ENCODE data around the gene COL23A1. TPM values are rescaled to one million over a fixed set of nuclear protein-coding genes. Genes with fewer than 3 reads are reported as not detected.

The COL23A1 gene
- total RNA-seq, 1 experiment from 2014 or later: not detected

- no peak for ATAC-seq
- intact Hi-C loops (cut with micrococcal nuclease): no loop called here
- no TSS peak for BruUV-seq (replicated peaks)
- peaks cover under 1% of the 10 kb centered on the region; the same call in 1 of the 2 replicates for H3K27me3 ChIP-seq (ENCODE audit: low read length)
- H3K27ac ChIP-seq (ENCODE audit: low read length): no peak overlapping the region
- no peaks in the 10 kb centered on the region for H3K9me2 ChIP-seq (replicated peaks; ENCODE audit: low read length)
- no peaks in the 10 kb centered on the region for H3F3A ChIP-seq (ENCODE audit: low read length, unreplicated experiment)
- ChIA-PET CTCF (no interaction called here), POLR2A (ENCODE audit: unreplicated experiment) (no interaction called here)
- H3K4me1 ChIP-seq (ENCODE audit: insufficient read depth, low read length): no peaks in the 10 kb centered on the region
- no peaks in the 10 kb centered on the region for H4K20me1 ChIP-seq (ENCODE audit: low read length)
- H3K79me2 ChIP-seq (ENCODE audit: low read length): no peaks in the 10 kb centered on the region
- H3K9me3 ChIP-seq (ENCODE audit: low read length): no peaks in the 10 kb centered on the region
- H3K4me3 ChIP-seq (ENCODE audit: low read length): no peak overlapping the region
- no peak overlapping the region for H2AFZ ChIP-seq (ENCODE audit: low read length)
- TF ChIP-seq CTCF (conservative IDR thresholded peaks at IDR 0.05; ENCODE audit: low read depth, low read length) (no peak), EZH2phosphoT487 (IDR thresholded peaks at IDR 0.05; ENCODE audit: borderline replicate concordance, low read length) (no peak)
- no peak overlapping the region for H3K9ac ChIP-seq (ENCODE audit: low read length)
- DNase-seq: no peak
- no peak overlapping the region for H3K4me2 ChIP-seq (ENCODE audit: low read length)
- H3K36me3 ChIP-seq (ENCODE audit: low read depth, low read length): no peaks in the 10 kb centered on the region
Measured at GRCh38 chr5:178522361-178522760, 67.8 kb downstream of the COL23A1 start.

GRCh38 chr5:178520851-178521250 is 69.3 kb downstream of the COL23A1 start:
- Histone ChIP-seq H3K27ac (ENCODE audit: low read length) (no peak overlapping the region), H4K20me1 (ENCODE audit: low read length) (no peaks in the 10 kb centered on the region), H3K4me3 (ENCODE audit: low read length) (no peak overlapping the region), H3K9me2 (replicated peaks; ENCODE audit: low read length) (no peaks in the 10 kb centered on the region), H3F3A (ENCODE audit: low read length, unreplicated experiment) (no peaks in the 10 kb centered on the region), H3K79me2 (ENCODE audit: low read length) (no peaks in the 10 kb centered on the region), H3K9me3 (ENCODE audit: low read length) (no peaks in the 10 kb centered on the region), H3K27me3 (ENCODE audit: low read length) (peaks cover 16% of the 10 kb centered on the region), H2AFZ (ENCODE audit: low read length) (no peak overlapping the region), H3K4me1 (ENCODE audit: insufficient read depth, low read length) (no peaks in the 10 kb centered on the region), H3K9ac (ENCODE audit: low read length) (no peak overlapping the region), H3K36me3 (ENCODE audit: low read depth, low read length) (no peaks in the 10 kb centered on the region), H3K4me2 (ENCODE audit: low read length) (no peak overlapping the region)
- POLR2A ChIA-PET (ENCODE audit: unreplicated experiment): no interaction called here
- no TSS peak for BruUV-seq (replicated peaks)
- intact Hi-C loops (cut with micrococcal nuclease): no loop called here
- CTCF ChIA-PET: no interaction called here
- DNase-seq (no peak), ATAC-seq (no peak)
- TF ChIP-seq EZH2 (IDR thresholded peaks at IDR 0.05; ENCODE audit: low read length, unreplicated experiment) (no peak), CTCF (conservative IDR thresholded peaks at IDR 0.05; ENCODE audit: low read depth, low read length) (no peak), EZH2phosphoT487 (IDR thresholded peaks at IDR 0.05; ENCODE audit: borderline replicate concordance, low read length) (no peak)

- Histone ChIP-seq H4K20me1 (ENCODE audit: low read length) (no peaks in the 10 kb centered on the region), H3K4me2 (ENCODE audit: low read length) (no peak overlapping the region), H3K9me2 (replicated peaks; ENCODE audit: low read length) (no peaks in the 10 kb centered on the region), H3K9ac (ENCODE audit: low read length) (no peak overlapping the region), H3K4me3 (ENCODE audit: low read length) (no peak overlapping the region), H3K79me2 (ENCODE audit: low read length) (no peaks in the 10 kb centered on the region), H3K36me3 (ENCODE audit: low read depth, low read length) (no peaks in the 10 kb centered on the region), H3K4me1 (ENCODE audit: insufficient read depth, low read length) (no peaks in the 10 kb centered on the region), H3K9me3 (ENCODE audit: low read length) (no peaks in the 10 kb centered on the region), H3F3A (ENCODE audit: low read length, unreplicated experiment) (no peaks in the 10 kb centered on the region), H2AFZ (ENCODE audit: low read length) (no peak overlapping the region), H3K27me3 (ENCODE audit: low read length) (peaks cover 26% of the 10 kb centered on the region), H3K27ac (ENCODE audit: low read length) (no peak overlapping the region)
- no TSS peak for BruUV-seq (replicated peaks)
- ChIA-PET CTCF (no interaction called here), POLR2A (ENCODE audit: unreplicated experiment) (no interaction called here)
- DNase-seq (no peak), ATAC-seq (no peak)
- intact Hi-C loops (cut with micrococcal nuclease): no loop called here
- no peak for TF ChIP-seq EZH2 (IDR thresholded peaks at IDR 0.05; ENCODE audit: low read length, unreplicated experiment)
- TF ChIP-seq EZH2phosphoT487 (IDR thresholded peaks at IDR 0.05; ENCODE audit: borderline replicate concordance, low read length): no peak
- TF ChIP-seq CTCF (conservative IDR thresholded peaks at IDR 0.05; ENCODE audit: low read depth, low read length): no peak
Measured at GRCh38 chr5:178519804-178520203, 70.4 kb downstream of the COL23A1 start.

All from PC-3 (cell line).